Fibroblast of villous mesenchyme (primary cell): ENCODE measurements around the gene C5orf15. TPM values are rescaled to one million over a fixed set of nuclear protein-coding genes. Genes with fewer than 3 reads are reported as not detected.

Source experiments
- DNase-seq: peaks from one replicate; pipeline ENCODE4 v3.0.0-alpha.2; 2010; ENCODE audit warnings: low read depth
- H3K4me3 ChIP-seq: 2 replicates; pipeline ENCODE4 v1.5.1; 2011; ENCODE audit warnings: low read depth, mild to moderate bottlenecking, low read length
- CTCF ChIP-seq: IDR thresholded peaks from 2 replicates; pipeline ENCODE4 v1.5.1; 2012; ENCODE audit warnings: low read depth, mild to moderate bottlenecking, low read length; ENCODE audit not compliant: insufficient read depth
- total RNA-seq: library from RNA; depleted of rRNA; stranded (reverse); fragments of >200 nt; gene quantifications from 2 replicates; pipeline ENCODE4 v1.2.3, GENCODE V29; 2012

Gene C5orf15
- total RNA-seq, 1 donor, result 103 TPM

GRCh38 chr5:133926489-133927299 lies 41.7 kb downstream of the C5orf15 start:
- TF ChIP-seq CTCF, result no peak
- no peak for DNase-seq
- H3K4me3 ChIP-seq, result no peak overlapping the region

GRCh38 chr5:133925866-133926488 lies 42.4 kb downstream of the C5orf15 start:
- H3K4me3 ChIP-seq, result no peak overlapping the region
- DNase-seq, result no peak
- TF ChIP-seq CTCF, result no peak

GRCh38 chr5:133925269-133925668 lies 43.2 kb downstream of the C5orf15 start:
- no peak for DNase-seq
- no peak overlapping the region for H3K4me3 ChIP-seq
- no peak for TF ChIP-seq CTCF

- H3K4me3 ChIP-seq, result no peak overlapping the region
- no peak for TF ChIP-seq CTCF
- no peak for DNase-seq
Observed at GRCh38 chr5:133924221-133924920, 44.1 kb downstream of the C5orf15 start.

- no peak overlapping the region for H3K4me3 ChIP-seq
- no peak for TF ChIP-seq CTCF
- DNase-seq, result no peak
Observed at GRCh38 chr5:133921979-133922378, 46.4 kb downstream of the C5orf15 start.

- no peak overlapping the region for H3K4me3 ChIP-seq
- TF ChIP-seq CTCF, result no peak
- no peak for DNase-seq
Observed at GRCh38 chr5:133921069-133921468, 47.4 kb downstream of the C5orf15 start.
